ENCODE measurements around the gene GTF2A1.

DNA sequence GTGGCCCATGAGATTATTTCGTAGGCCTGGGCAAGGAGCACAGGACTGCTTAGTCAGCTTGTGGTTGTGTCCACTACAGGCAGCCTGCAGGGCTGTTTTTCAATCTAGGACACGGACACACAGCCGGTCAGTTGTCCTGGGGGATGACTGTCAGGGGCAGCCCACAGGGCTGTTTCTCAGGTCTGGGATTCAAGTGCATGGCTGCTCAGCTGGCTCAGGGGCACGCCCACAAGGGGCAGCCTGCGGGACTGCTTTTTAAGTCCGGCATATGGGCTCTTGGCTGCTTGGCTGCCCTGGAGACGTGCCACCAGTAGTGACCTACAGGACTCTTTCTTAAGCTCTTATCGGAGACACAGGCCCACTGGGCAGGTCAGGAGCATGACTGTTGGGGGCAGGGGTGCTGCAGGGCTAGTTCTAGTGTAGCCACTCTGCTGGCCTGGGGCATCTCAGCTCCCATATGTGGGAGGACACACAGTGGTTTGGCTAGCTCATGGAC is 26.6 kb upstream of the GTF2A1 start:
- TF ChIP-seq, protein P1, sequence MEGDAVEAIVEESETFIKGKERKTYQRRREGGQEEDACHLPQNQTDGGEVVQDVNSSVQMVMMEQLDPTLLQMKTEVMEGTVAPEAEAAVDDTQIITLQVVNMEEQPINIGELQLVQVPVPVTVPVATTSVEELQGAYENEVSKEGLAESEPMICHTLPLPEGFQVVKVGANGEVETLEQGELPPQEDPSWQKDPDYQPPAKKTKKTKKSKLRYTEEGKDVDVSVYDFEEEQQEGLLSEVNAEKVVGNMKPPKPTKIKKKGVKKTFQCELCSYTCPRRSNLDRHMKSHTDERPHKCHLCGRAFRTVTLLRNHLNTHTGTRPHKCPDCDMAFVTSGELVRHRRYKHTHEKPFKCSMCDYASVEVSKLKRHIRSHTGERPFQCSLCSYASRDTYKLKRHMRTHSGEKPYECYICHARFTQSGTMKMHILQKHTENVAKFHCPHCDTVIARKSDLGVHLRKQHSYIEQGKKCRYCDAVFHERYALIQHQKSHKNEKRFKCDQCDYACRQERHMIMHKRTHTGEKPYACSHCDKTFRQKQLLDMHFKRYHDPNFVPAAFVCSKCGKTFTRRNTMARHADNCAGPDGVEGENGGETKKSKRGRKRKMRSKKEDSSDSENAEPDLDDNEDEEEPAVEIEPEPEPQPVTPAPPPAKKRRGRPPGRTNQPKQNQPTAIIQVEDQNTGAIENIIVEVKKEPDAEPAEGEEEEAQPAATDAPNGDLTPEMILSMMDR (conservative IDR thresholded peaks at IDR 0.05; ENCODE audit: low read depth, low read length) = no peak
- TF ChIP-seq EZH2 (IDR thresholded peaks at IDR 0.05; ENCODE audit: borderline replicate concordance, low read depth, low read length, poor library complexity, severe bottlenecking) = no peak
